ENCODE results near the gene HASPIN. TPM values are rescaled to one million over a fixed set of nuclear protein-coding genes. Genes with fewer than 3 reads are reported as not detected.
"Not testable (repeated sequence)": the region's sequence is repeated elsewhere in the genome, so short reads cannot be mapped to it uniquely, and the experiment has no call there.

The HASPIN gene
- polyA plus RNA-seq, 1 donor (not counting 4 experiments of a cell fraction or from before 2014, with no cell fraction given): 3.5 TPM

DNA sequence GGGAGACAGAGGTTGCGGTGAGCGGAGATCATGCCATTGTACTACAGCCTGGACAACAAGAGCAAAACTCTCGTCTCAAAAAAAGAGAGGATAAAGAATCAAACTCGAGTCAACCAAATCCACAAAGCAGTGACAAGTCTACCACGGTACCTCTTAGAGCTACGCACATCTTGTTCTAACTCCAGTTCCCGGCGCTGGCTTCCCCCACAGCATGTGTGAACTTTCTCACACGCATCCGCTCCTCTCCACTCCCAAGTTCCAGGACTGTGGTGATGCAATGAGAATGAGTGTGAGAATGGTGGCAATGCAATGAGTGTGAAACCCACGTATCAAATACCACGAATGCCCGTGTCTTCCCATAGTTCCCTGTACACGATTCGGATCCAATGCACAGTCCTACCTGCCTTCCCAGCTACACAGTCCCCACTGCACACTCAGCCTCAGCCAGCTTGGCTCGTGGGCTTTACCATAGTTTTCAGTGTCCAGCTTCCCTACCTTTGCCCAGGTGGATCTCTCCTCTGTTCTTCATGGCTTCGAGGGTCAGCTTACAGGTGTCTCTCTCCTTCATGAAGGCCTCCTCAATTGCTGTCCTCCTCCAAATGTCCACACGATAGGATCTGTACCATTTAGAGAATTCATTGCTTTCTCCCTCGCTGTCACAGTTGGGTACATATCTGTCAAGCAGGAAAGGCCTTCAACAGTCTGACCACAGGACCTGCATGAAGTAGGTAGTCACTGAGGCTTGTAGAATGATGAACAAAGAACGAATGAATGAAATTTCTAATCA lies 18.6 kb upstream of the HASPIN start:
- no peaks in the 10 kb centered on the region for H3K9me3 ChIP-seq (ENCODE audit: control insufficient read depth, low read depth, low read length)
- H4K20me1 ChIP-seq (ENCODE audit: control insufficient read depth, extremely low read depth, insufficient read depth, low read length): no peaks in the 10 kb centered on the region
- no peaks in the 10 kb centered on the region for H3K36me3 ChIP-seq (ENCODE audit: control insufficient read depth in 2 of 2, extremely low read depth in 1 of 2, insufficient read depth in 2 of 2, low read length in 2 of 2)
- H2AFZ ChIP-seq (ENCODE audit: control insufficient read depth, low read length): no peak overlapping the region
- no peaks in the 10 kb centered on the region for H3K4me1 ChIP-seq (ENCODE audit: control insufficient read depth, extremely low read depth, insufficient read depth, low read length)
- DNase-seq (ENCODE audit: low read depth, low spot score): no peak
- no peak overlapping the region for H3K9ac ChIP-seq (ENCODE audit: control insufficient read depth, extremely low read depth, insufficient read depth, low read length)
- no peak for TF ChIP-seq EZH2 (IDR thresholded peaks at IDR 0.05; ENCODE audit: low read length)
- TF ChIP-seq, protein P1, sequence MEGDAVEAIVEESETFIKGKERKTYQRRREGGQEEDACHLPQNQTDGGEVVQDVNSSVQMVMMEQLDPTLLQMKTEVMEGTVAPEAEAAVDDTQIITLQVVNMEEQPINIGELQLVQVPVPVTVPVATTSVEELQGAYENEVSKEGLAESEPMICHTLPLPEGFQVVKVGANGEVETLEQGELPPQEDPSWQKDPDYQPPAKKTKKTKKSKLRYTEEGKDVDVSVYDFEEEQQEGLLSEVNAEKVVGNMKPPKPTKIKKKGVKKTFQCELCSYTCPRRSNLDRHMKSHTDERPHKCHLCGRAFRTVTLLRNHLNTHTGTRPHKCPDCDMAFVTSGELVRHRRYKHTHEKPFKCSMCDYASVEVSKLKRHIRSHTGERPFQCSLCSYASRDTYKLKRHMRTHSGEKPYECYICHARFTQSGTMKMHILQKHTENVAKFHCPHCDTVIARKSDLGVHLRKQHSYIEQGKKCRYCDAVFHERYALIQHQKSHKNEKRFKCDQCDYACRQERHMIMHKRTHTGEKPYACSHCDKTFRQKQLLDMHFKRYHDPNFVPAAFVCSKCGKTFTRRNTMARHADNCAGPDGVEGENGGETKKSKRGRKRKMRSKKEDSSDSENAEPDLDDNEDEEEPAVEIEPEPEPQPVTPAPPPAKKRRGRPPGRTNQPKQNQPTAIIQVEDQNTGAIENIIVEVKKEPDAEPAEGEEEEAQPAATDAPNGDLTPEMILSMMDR (optimal IDR thresholded peaks at IDR 0.05 in 1 of 3, IDR thresholded peaks at IDR 0.05 in 1 of 3, conservative IDR thresholded peaks at IDR 0.05 in 1 of 3; ENCODE audit: extremely low read depth in 1 of 3, insufficient read depth in 2 of 3, low read length in 3 of 3): no peak
- no peaks in the 10 kb centered on the region for H3K9me1 ChIP-seq (ENCODE audit: control insufficient read depth, extremely low read depth, insufficient read depth, low read length)
- FAIRE-seq: no peak
- H3K27ac ChIP-seq (ENCODE audit: control insufficient read depth, insufficient read depth, low read length): no peak overlapping the region
- no peaks in the 10 kb centered on the region for H3K27me3 ChIP-seq (ENCODE audit: control insufficient read depth, extremely low read depth, insufficient read depth, low read length)
- no peak overlapping the region for H3K4me3 ChIP-seq (ENCODE audit: control insufficient read depth in 2 of 3, extremely low read depth in 1 of 3, insufficient read depth in 2 of 3, low read depth in 1 of 3, low read length in 3 of 3)
- dilution Hi-C loops (cut with MboI; ENCODE audit: extremely low pct_ligation_motif_present, low sequenced_read_pairs): no loop called here
- H3K4me2 ChIP-seq (ENCODE audit: control insufficient read depth, extremely low read depth, insufficient read depth, low read depth, low read length): no peak overlapping the region
- no peaks in the 10 kb centered on the region for H3K79me2 ChIP-seq (ENCODE audit: control insufficient read depth, insufficient read depth, low read length)

DNA sequence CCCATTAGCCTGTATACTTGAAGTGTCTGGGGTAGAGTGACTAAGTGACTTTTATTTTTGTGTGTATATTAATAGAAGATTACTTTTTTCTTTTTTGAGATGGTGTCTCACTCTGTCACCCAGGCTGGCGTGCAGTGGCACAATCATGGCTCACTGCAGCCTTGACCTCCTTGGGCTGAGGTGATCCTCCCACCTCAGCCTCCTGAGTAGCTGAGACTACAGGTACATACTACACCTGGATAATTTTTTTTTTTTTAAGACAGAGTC lies 18.1 kb upstream of the HASPIN start:
- H4K20me1 ChIP-seq (ENCODE audit: control insufficient read depth, extremely low read depth, insufficient read depth, low read length); DNase-seq (ENCODE audit: low read depth, low spot score); H3K9me1 ChIP-seq (ENCODE audit: control insufficient read depth, extremely low read depth, insufficient read depth, low read length); FAIRE-seq; H3K4me3 ChIP-seq (ENCODE audit: control insufficient read depth in 2 of 3, extremely low read depth in 1 of 3, insufficient read depth in 2 of 3, low read depth in 1 of 3, low read length in 3 of 3); H2AFZ ChIP-seq (ENCODE audit: control insufficient read depth, low read length); H3K4me1 ChIP-seq (ENCODE audit: control insufficient read depth, extremely low read depth, insufficient read depth, low read length); dilution Hi-C loops (cut with MboI; ENCODE audit: extremely low pct_ligation_motif_present, low sequenced_read_pairs); H3K9me3 ChIP-seq (ENCODE audit: control insufficient read depth, low read depth, low read length); H3K9ac ChIP-seq (ENCODE audit: control insufficient read depth, extremely low read depth, insufficient read depth, low read length); H3K4me2 ChIP-seq (ENCODE audit: control insufficient read depth, extremely low read depth, insufficient read depth, low read depth, low read length); H3K27me3 ChIP-seq (ENCODE audit: control insufficient read depth, extremely low read depth, insufficient read depth, low read length); H3K79me2 ChIP-seq (ENCODE audit: control insufficient read depth, insufficient read depth, low read length); H3K27ac ChIP-seq (ENCODE audit: control insufficient read depth, insufficient read depth, low read length); H3K36me3 ChIP-seq (ENCODE audit: control insufficient read depth in 2 of 2, extremely low read depth in 1 of 2, insufficient read depth in 2 of 2, low read length in 2 of 2): not testable (repeated sequence)

DNA sequence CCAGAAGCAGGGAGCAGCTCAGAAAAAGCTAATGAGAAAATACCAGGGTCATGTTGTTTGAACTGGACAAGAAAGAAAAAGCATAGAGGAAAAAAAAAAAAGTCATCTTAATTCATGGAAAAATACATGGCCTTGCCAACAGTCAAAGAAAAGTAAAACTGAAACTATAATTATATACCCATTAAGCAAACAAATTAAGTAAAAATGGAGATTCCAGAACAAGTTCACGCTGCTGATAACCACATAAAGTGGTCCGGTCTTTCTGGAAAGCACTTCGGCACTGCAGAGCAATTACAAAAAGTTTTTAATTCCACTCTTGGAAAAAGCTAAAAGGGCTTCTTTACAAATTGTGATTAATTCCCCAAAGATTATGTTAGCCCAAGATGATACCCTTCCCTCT lies 15.3 kb upstream of the HASPIN start:
- Histone ChIP-seq H3K9me3 (ENCODE audit: control insufficient read depth, low read depth, low read length) (no peaks in the 10 kb centered on the region), H3K9me1 (ENCODE audit: control insufficient read depth, extremely low read depth, insufficient read depth, low read length) (no peaks in the 10 kb centered on the region), H3K27ac (ENCODE audit: control insufficient read depth, insufficient read depth, low read length) (no peak overlapping the region), H3K4me2 (ENCODE audit: control insufficient read depth, extremely low read depth, insufficient read depth, low read depth, low read length) (no peak overlapping the region), H3K4me3 (ENCODE audit: control insufficient read depth in 2 of 3, extremely low read depth in 1 of 3, insufficient read depth in 2 of 3, low read depth in 1 of 3, low read length in 3 of 3) (no peak overlapping the region), H2AFZ (ENCODE audit: control insufficient read depth, low read length) (no peak overlapping the region), H3K27me3 (ENCODE audit: control insufficient read depth, extremely low read depth, insufficient read depth, low read length) (no peaks in the 10 kb centered on the region), H3K79me2 (ENCODE audit: control insufficient read depth, insufficient read depth, low read length) (no peaks in the 10 kb centered on the region), H3K36me3 (ENCODE audit: control insufficient read depth in 2 of 2, extremely low read depth in 1 of 2, insufficient read depth in 2 of 2, low read length in 2 of 2) (peaks cover 0 to 2% of the 10 kb centered on the region in 2 experiments), H3K9ac (ENCODE audit: control insufficient read depth, extremely low read depth, insufficient read depth, low read length) (no peak overlapping the region), H4K20me1 (ENCODE audit: control insufficient read depth, extremely low read depth, insufficient read depth, low read length) (no peaks in the 10 kb centered on the region), H3K4me1 (ENCODE audit: control insufficient read depth, extremely low read depth, insufficient read depth, low read length) (peaks cover 2% of the 10 kb centered on the region)
- DNase-seq (ENCODE audit: low read depth, low spot score) (no peak), FAIRE-seq (no peak)
- no peak for TF ChIP-seq EZH2 (IDR thresholded peaks at IDR 0.05; ENCODE audit: low read length)
- TF ChIP-seq, protein P1 (optimal IDR thresholded peaks at IDR 0.05 in 1 of 3, IDR thresholded peaks at IDR 0.05 in 1 of 3, conservative IDR thresholded peaks at IDR 0.05 in 1 of 3; ENCODE audit: extremely low read depth in 1 of 3, insufficient read depth in 2 of 3, low read length in 3 of 3): no peak
- dilution Hi-C loops (cut with MboI; ENCODE audit: extremely low pct_ligation_motif_present, low sequenced_read_pairs): no loop called here
